Stimulated activated CD4-positive, alpha-beta T cell treated with anti-CD3 and anti-CD28 coated beads, Interleukin-12 subunit alpha, Interleukin-12 subunit beta, amount 100 ng/mL, for 4 hours (primary cell): ENCODE results near the gene ITGA7.

Experiments
- DNase-seq: peaks from one replicate; pipeline ENCODE4 v3.0.0-alpha.2; 2020

Gene ITGA7

GRCh38 chr12:55637467-55637866, 70.2 kb downstream of the ITGA7 start:
- no peak for DNase-seq

- DNase-seq = no peak
Observed at GRCh38 chr12:55636853-55637252, 70.9 kb downstream of the ITGA7 start, which contains the start of gene OR10P1. OR10P1 (plus strand) TSS chr12:55636892; CDS start chr12:55636892, 0 bp downstream.

- no peak for DNase-seq
Observed at GRCh38 chr12:55636116-55636655, 71.5 kb downstream of the ITGA7 start.
